Psoas muscle (tissue), 8 donors: Measurements from ENCODE around the gene SERPINB2. TPM values are rescaled to one million over a fixed set of nuclear protein-coding genes. Genes with fewer than 3 reads are reported as not detected.

ENCODE experiments used
- ATAC-seq, 4 donors: fragments of 200-7000 bp; cut with Tn5 transposase; one replicate each; pipeline ENCODE4 v1.9.1; 2020; ENCODE audit warnings: moderate library complexity in 3 of 4, mild to moderate bottlenecking in 2 of 4
- DNase-seq, 2 donors: peaks; one replicate each; pipeline ENCODE4 v3.0.0-alpha.2; 2020
- H3K27ac ChIP-seq: fragments of 200-600 bp; one replicate; pipeline ENCODE4 v1.8.0; 2022
- H3K27me3 ChIP-seq, 3 donors: fragments of 200-600 bp in 1 of 3; one replicate each; pipeline versions ENCODE4 v1.6.1 to v1.8.0; 2013 to 2022; ENCODE audit warnings: low read length in 2 of 3, mild to moderate bottlenecking in 2 of 3, moderate library complexity in 1 of 3; ENCODE audit not compliant: insufficient read depth in 3 of 3
- H3K36me3 ChIP-seq, 2 donors: fragments of 200-600 bp in 1 of 2; one replicate each; pipeline versions ENCODE4 v1.6.1 to v1.8.0; 2013 to 2022; ENCODE audit warnings: low read depth in 1 of 2, mild to moderate bottlenecking in 1 of 2, moderate library complexity in 1 of 2; ENCODE audit not compliant: insufficient read depth in 1 of 2
- H3K4me1 ChIP-seq: fragments of 200-600 bp; one replicate; pipeline ENCODE4 v1.8.0; 2022
- H3K4me3 ChIP-seq: fragments of 200-600 bp; one replicate; pipeline ENCODE4 v1.8.0; 2022; ENCODE audit warnings: mild to moderate bottlenecking
- H3K9me3 ChIP-seq: fragments of 200-600 bp; one replicate; pipeline ENCODE4 v1.8.0; 2022
- CTCF ChIP-seq: fragments of 200-600 bp; IDR thresholded peaks from one replicate; pipeline ENCODE4 v1.8.0; 2022; ENCODE audit warnings: antibody characterized with exemption
- WGBS, 3 donors: extraction: QIAGEN DNeasy Blood & Tissue Kit; methylation state at CpG; one replicate each; pipeline versions ENCODE4 v1.1.6 to v1.1.7; 2013; 5-methylcytosine and 5-hydroxymethylcytosine counted together
- intact Hi-C, 2 donors: fragments of 100-400 bp; cut with DNase I; formaldehyde crosslinking; loops; one replicate each; pipeline versions ENCODE4 v1.11.0 to v1.14.2; 2022
- polyA plus RNA-seq, 3 donors: library from polyadenylated mRNA; stranded (reverse); fragments of 200-250 nt; gene quantifications; one replicate each; pipeline ENCODE4 v1.2.3, GENCODE V29; 2013
- total RNA-seq, 4 donors: library from RNA; stranded (reverse); fragmentation: NEBNext Ultra II Directional in 2 of 4; extraction: Animal tissue kit (Norgen Biotek cat#: 25700) in 2 of 4; gene quantifications; one replicate each; pipeline versions ENCODE4 v1.2.1 to v1.2.4, GENCODE V29; 2021 to 2023
- donor health status: healthy with polysubstance abuse.
- donor health status: DM: no; HTN: no; CAD: no; lungs with moderate emphysema.
- donor health status: Bipolar disorder and iron deficiency.
- donor health status: healthy.
- donor health status: DM: yes; HTN: yes; CAD: no.
- donor health status: DM: no; HTN: no; CAD: no.
- donor health status: DM: no; HTN: no; CAD: no.
- donor health status: DM: yes; HTN: yes; CAD: no.

Gene SERPINB2
- total and polyA plus RNA-seq, 7 donors: 0.03 to 0.22 (median 0.18) TPM; not detected in 3

GRCh38 chr18:63903851-63904570 is 16.5 kb downstream of the SERPINB2 start:
- no peak for DNase-seq
- Histone ChIP-seq H3K4me3 (no peak overlapping the region), H3K9me3 (no peaks in the 10 kb centered on the region), H3K27ac (no peak overlapping the region), H3K27me3 (no peaks in the 10 kb centered on the region), H3K36me3 (no peaks in the 10 kb centered on the region), H3K4me1 (no peaks in the 10 kb centered on the region)
- WGBS, 3 donors: 91 to 100% (median 97%) methylated on average over 1 of the region's 1 CpG
- intact Hi-C loops: no loop called here
- ATAC-seq: no peak
- no peak for TF ChIP-seq CTCF

- no peaks in the 10 kb centered on the region for H3K36me3 ChIP-seq
- intact Hi-C loops: no loop called here
- H3K27ac ChIP-seq: no peak overlapping the region
- H3K4me3 ChIP-seq: no peak overlapping the region
- H3K4me1 ChIP-seq: no peaks in the 10 kb centered on the region
- WGBS, 3 donors: 72 to 82% (median 74%) methylated on average over 1 of the region's 1 CpG
- TF ChIP-seq CTCF: no peak
- DNase-seq: no peak
- H3K27me3 ChIP-seq: no peaks in the 10 kb centered on the region
- ATAC-seq: no peak
- H3K9me3 ChIP-seq: no peaks in the 10 kb centered on the region
Observed at GRCh38 chr18:63904694-63905093, 17.2 kb downstream of the SERPINB2 start.

GRCh38 chr18:63905361-63905760 is 17.9 kb downstream of the SERPINB2 start:
- no peak for TF ChIP-seq CTCF
- H3K9me3 ChIP-seq: no peaks in the 10 kb centered on the region
- no peak overlapping the region for H3K27ac ChIP-seq
- H3K36me3 ChIP-seq: no peaks in the 10 kb centered on the region
- DNase-seq (no peak), ATAC-seq (no peak)
- 88 to 95% (median 91%) methylated on average over 2 of the region's 2 CpGs for WGBS, 3 donors
- H3K4me3 ChIP-seq: no peak overlapping the region
- intact Hi-C loops: no loop called here
- peaks cover 0 to 2% (median 0%) of the 10 kb centered on the region in 3 donors for H3K27me3 ChIP-seq
- H3K4me1 ChIP-seq: no peaks in the 10 kb centered on the region

GRCh38 chr18:63906056-63906455 is 18.6 kb downstream of the SERPINB2 start:
- TF ChIP-seq CTCF: no peak
- peaks cover 0 to 2% (median 0%) of the 10 kb centered on the region in 3 donors for H3K27me3 ChIP-seq

GRCh38 chr18:63907664-63908063 is 20.2 kb downstream of the SERPINB2 start, which contains the start of gene SERPINB10:
TSS of gene SERPINB10 (plus strand) at chr18:63907958. CDS start at chr18:63915511, 7,553 bp downstream.
- no peak for ATAC-seq
- TF ChIP-seq CTCF: no peak
- no peak within 1 kb of the TSS for H3K27ac ChIP-seq
- no peaks in the 10 kb centered on the region for H3K9me3 ChIP-seq
- no peaks in the 10 kb centered on the region for H3K36me3 ChIP-seq
- no peak within 1 kb of the TSS for H3K4me3 ChIP-seq
- no peak for DNase-seq
- no peaks in the 10 kb centered on the region for H3K4me1 ChIP-seq
- H3K27me3 ChIP-seq: peaks cover 0 to 2% (median 0%) of the 10 kb centered on the region in 3 donors
- intact Hi-C loops: no loop called here

More at GRCh38 chr18:63906056-63906455, 18.6 kb downstream of the SERPINB2 start:
- H3K27ac ChIP-seq: no peak overlapping the region
- no peaks in the 10 kb centered on the region for H3K9me3 ChIP-seq
- H3K36me3 ChIP-seq: no peaks in the 10 kb centered on the region
- 79 to 86% (median 86%) methylated on average over 1 of the region's 1 CpG for WGBS, 3 donors
- H3K4me3 ChIP-seq: no peak overlapping the region
- no peaks in the 10 kb centered on the region for H3K4me1 ChIP-seq
- DNase-seq: no peak
- intact Hi-C loops: no loop called here
- ATAC-seq: no peak
